ENCODE results near the gene JAM2.
"Not testable (repeated sequence)": the region's sequence is repeated elsewhere in the genome, so short reads cannot be mapped to it uniquely, and the experiment has no call there.

JAM2 gene

DNA sequence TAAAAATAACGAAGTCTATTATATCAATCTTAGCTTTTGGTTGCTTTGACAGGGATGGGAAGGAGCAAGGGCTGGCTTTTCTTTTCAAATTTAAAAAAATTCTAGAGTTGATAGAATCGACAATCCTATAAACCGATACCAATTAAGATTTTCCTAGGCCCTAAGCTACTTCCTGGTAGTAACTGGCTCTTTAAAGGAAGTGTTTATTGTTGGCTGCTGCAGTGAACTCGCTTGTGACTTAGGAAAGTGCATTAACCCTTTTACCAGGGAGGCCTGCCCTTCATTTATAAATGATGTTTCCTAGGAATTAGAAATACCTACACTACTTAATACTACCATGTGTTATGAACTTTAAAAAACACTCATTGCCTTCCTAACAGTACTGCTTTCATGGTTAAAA, 62.5 kb downstream of the JAM2 start:
- H3K27ac ChIP-seq, result no peak overlapping the region
- TF ChIP-seq, protein P1, sequence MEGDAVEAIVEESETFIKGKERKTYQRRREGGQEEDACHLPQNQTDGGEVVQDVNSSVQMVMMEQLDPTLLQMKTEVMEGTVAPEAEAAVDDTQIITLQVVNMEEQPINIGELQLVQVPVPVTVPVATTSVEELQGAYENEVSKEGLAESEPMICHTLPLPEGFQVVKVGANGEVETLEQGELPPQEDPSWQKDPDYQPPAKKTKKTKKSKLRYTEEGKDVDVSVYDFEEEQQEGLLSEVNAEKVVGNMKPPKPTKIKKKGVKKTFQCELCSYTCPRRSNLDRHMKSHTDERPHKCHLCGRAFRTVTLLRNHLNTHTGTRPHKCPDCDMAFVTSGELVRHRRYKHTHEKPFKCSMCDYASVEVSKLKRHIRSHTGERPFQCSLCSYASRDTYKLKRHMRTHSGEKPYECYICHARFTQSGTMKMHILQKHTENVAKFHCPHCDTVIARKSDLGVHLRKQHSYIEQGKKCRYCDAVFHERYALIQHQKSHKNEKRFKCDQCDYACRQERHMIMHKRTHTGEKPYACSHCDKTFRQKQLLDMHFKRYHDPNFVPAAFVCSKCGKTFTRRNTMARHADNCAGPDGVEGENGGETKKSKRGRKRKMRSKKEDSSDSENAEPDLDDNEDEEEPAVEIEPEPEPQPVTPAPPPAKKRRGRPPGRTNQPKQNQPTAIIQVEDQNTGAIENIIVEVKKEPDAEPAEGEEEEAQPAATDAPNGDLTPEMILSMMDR (conservative IDR thresholded peaks at IDR 0.05), result no peak

- H3K27ac ChIP-seq, result no peak overlapping the region
- TF ChIP-seq, protein P1 (conservative IDR thresholded peaks at IDR 0.05), result peak; percentile 96
Measured at GRCh38 chr21:25708467-25709065, 69.5 kb downstream of the JAM2 start.

DNA sequence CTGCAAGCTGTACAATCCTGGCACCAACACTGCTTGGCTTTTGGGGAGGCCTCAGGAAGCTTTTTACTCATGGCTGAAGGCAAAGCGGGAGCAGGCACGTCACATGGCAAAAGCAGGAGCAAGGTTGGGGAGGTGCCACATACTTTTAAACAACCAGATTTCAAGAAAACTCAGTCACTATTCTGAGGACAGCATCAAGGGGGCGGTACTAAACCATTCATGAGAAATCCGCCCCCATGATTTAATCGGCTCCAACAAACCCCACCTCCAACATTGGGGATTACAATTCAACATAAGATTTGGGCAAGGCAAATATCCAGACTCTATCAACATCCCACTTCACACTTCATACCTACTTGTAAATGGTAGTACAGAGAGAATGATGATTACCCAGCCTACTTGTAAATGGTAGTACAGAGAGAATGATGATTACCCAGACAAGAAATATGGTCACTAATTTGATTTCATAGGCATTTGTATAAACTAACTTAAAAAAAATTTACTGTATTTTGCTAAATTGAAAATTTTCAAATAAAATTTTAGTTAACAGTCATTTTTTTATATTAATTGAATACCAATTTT, 70.7 kb downstream of the JAM2 start:
- TF ChIP-seq, protein P1 (conservative IDR thresholded peaks at IDR 0.05), result no peak
- H3K27ac ChIP-seq, result no peak overlapping the region

DNA sequence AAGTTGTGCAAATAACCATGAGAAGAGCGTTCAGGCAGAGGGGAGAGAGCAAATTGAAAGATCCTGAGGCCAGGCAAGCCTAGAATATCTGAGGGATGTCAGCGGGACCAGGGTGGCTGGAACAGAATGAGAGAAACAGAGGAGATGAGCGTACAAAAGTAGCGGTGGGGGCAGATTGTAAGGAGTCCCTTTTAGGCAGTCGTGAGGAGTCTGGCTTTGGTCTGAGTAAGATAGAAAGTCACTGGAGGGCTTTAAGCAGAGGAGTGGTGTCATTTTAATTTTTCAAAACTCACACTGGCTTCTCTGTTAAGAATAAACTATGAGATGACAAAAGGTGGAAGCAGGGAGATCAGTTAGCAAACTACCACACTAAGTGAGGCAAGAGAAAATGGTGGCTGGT, 71.5 kb downstream of the JAM2 start:
- TF ChIP-seq, protein P1 (conservative IDR thresholded peaks at IDR 0.05), result no peak

DNA sequence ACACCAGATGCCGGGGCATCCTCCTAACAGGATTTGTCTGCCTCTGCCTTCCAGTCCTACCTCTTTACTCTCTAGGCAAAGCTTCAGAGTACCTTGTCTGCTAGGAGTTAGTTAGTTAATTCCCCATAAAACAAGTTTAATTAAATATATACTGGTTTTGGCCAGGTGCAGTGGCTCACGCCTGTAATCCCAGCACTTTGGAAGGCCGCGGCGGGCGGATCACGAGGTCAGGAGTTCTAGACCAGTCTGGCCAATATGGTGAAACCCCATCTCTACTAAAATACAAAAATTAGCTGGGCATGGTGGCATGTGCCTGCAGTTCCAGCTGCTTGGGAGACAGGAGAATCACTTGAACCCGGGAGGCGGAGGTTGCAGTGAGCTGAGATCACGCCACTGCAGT, 75.0 kb downstream of the JAM2 start:
- not testable (repeated sequence) for H3K27ac ChIP-seq

More for the DNA sequence above, 71.5 kb downstream of the JAM2 start:
- H3K27ac ChIP-seq, result no peak overlapping the region

- TF ChIP-seq, protein P1 (conservative IDR thresholded peaks at IDR 0.05), result no peak
- no peak overlapping the region for H3K27ac ChIP-seq
Measured at GRCh38 chr21:25717491-25718147, 78.6 kb downstream of the JAM2 start.

- H3K27ac ChIP-seq, result no peak overlapping the region
Measured at GRCh38 chr21:25721987-25722386, 82.9 kb downstream of the JAM2 start.

More at GRCh38 chr21:25721987-25722386, 82.9 kb downstream of the JAM2 start:
- TF ChIP-seq, protein P1 (conservative IDR thresholded peaks at IDR 0.05), result no peak
